Smooth muscle cell (in vitro differentiated cells): ENCODE data around the gene CMSS1. TPM values are rescaled to one million over a fixed set of nuclear protein-coding genes. Genes with fewer than 3 reads are reported as not detected.

Experiments
- DNase-seq: peaks from one replicate; lab custom pipeline; 2025; ENCODE audit not compliant: unreplicated experiment; lab: John Stamatoyannopoulos, UW
- H2AFZ ChIP-seq: fragments of 200-600 bp; sonication (generic); 2 replicates; pipeline ENCODE4 v1.6.0; 2016; ENCODE audit warnings: antibody characterized with exemption, low read depth, mild to moderate bottlenecking
- H3F3A ChIP-seq: fragments of 200-600 bp; sonication (generic); 2 replicates; pipeline ENCODE4 v1.6.0; 2017; ENCODE audit warnings: antibody characterized with exemption, low read depth
- H3K27ac ChIP-seq: fragments of 200-600 bp; sonication (generic); 2 replicates; pipeline ENCODE4 v1.5.1; 2016; ENCODE audit warnings: low read depth, mild to moderate bottlenecking
- H3K27me3 ChIP-seq: fragments of 200-600 bp; sonication (generic); 2 replicates; pipeline ENCODE4 v1.6.1; 2016; ENCODE audit warnings: low read depth, mild to moderate bottlenecking
- H3K36me3 ChIP-seq: fragments of 200-600 bp; sonication (generic); 2 replicates; pipeline ENCODE4 v1.5.1; 2016; ENCODE audit warnings: low read depth
- H3K4me1 ChIP-seq: fragments of 200-600 bp; sonication (generic); 2 replicates; pipeline ENCODE4 v1.5.1; 2016; ENCODE audit warnings: low read depth
- H3K4me2 ChIP-seq: fragments of 200-600 bp; sonication (generic); 2 replicates; pipeline ENCODE4 v1.6.0; 2016; ENCODE audit warnings: mild to moderate bottlenecking
- H3K4me3 ChIP-seq: fragments of 200-600 bp; sonication (generic); 2 replicates; pipeline ENCODE4 v1.5.1; 2016; ENCODE audit warnings: mild to moderate bottlenecking
- H3K79me2 ChIP-seq: fragments of 200-600 bp; sonication (generic); 2 replicates; pipeline ENCODE4 v1.6.0; 2016; ENCODE audit warnings: low read depth, mild to moderate bottlenecking
- H3K9ac ChIP-seq: fragments of 200-600 bp; sonication (generic); 2 replicates; pipeline ENCODE4 v1.6.0; 2016; ENCODE audit warnings: low read depth
- H3K9me3 ChIP-seq: fragments of 200-600 bp; sonication (generic); replicated peaks from 2 replicates; pipeline ENCODE4 v1.5.1; 2016; ENCODE audit warnings: low read depth
- H4K20me1 ChIP-seq: fragments of 200-600 bp; sonication (generic); 2 replicates; pipeline ENCODE4 v1.6.0; 2016; ENCODE audit warnings: low read depth
- WGBS: methylation state at CpG from one replicate; pipeline ENCODE4 v1.1.7; 2016; ENCODE audit warnings: low lambda C conversion rate; 5-methylcytosine and 5-hydroxymethylcytosine counted together
- polyA plus RNA-seq: library from polyadenylated mRNA; unstranded; fragments of >200 nt; fragmentation: Nextera tagmentation; extraction: Ambion mirVana; gene quantifications from 2 replicates; pipeline ENCODE4 v1.2.1, GENCODE V29; 2016
- total RNA-seq: library from RNA; depleted of rRNA; stranded (reverse); fragments of >200 nt; gene quantifications from 2 replicates; pipeline ENCODE4 v1.2.3, GENCODE V29; 2014
- TF ChIP-seq, protein P1 (sequence below): fragments of 200-600 bp; sonication (generic); IDR thresholded peaks from 2 replicates; pipeline ENCODE4 v1.5.1; 2017; ENCODE audit warnings: borderline replicate concordance, mild to moderate bottlenecking, antibody characterized with exemption; ENCODE audit not compliant: insufficient read depth, poor library complexity, severe bottlenecking

CMSS1 gene
- total and polyA plus RNA-seq, 2 experiments from 2014 or later: 19.2 to 24.1 TPM

DNA sequence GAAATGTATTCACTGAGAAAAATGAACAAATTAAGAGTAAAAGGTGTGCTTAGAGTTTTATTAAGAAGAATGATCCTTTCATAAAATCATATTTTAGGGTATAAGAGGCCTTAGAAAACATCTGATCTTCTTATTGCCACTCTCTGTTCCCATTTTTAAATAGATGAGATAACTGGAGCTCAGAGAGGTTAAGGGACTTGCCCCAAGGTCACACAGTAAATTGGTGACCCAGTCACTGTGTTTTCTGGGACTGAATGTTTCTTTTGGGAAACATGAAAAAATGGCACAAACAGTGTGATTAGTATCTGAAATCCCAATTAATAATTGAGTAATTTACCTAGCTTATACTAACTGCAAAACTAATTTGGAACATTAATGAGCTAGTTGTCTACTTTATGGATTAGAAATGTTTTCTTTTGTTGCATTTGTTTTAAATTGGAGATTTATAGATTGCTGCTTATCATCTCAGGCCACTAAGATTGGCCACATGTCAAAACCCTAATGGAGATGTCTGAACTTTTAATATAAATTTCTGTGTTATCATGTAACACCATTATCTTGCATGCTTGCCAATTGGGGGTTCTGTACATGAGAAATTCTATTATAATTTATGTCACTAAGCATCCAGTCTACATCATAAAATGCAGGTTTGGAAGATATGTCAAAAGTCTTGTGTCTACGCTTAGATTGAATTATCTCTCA is 64.9 kb downstream of the CMSS1 start:
- Histone ChIP-seq H3K36me3 (no peaks in the 10 kb centered on the region), H3F3A (no peaks in the 10 kb centered on the region), H4K20me1 (no peaks in the 10 kb centered on the region), H3K27ac (no peak overlapping the region), H2AFZ (no peak overlapping the region), H3K27me3 (no peaks in the 10 kb centered on the region), H3K4me3 (no peak overlapping the region), H3K9ac (no peak overlapping the region), H3K79me2 (no peaks in the 10 kb centered on the region), H3K4me1 (no peaks in the 10 kb centered on the region), H3K4me2 (no peak overlapping the region), H3K9me3 (no peaks in the 10 kb centered on the region)
- TF ChIP-seq, protein P1, sequence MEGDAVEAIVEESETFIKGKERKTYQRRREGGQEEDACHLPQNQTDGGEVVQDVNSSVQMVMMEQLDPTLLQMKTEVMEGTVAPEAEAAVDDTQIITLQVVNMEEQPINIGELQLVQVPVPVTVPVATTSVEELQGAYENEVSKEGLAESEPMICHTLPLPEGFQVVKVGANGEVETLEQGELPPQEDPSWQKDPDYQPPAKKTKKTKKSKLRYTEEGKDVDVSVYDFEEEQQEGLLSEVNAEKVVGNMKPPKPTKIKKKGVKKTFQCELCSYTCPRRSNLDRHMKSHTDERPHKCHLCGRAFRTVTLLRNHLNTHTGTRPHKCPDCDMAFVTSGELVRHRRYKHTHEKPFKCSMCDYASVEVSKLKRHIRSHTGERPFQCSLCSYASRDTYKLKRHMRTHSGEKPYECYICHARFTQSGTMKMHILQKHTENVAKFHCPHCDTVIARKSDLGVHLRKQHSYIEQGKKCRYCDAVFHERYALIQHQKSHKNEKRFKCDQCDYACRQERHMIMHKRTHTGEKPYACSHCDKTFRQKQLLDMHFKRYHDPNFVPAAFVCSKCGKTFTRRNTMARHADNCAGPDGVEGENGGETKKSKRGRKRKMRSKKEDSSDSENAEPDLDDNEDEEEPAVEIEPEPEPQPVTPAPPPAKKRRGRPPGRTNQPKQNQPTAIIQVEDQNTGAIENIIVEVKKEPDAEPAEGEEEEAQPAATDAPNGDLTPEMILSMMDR: no peak
- 96% methylated on average over 1 of the region's 1 CpG for WGBS
- no peak for DNase-seq

DNA sequence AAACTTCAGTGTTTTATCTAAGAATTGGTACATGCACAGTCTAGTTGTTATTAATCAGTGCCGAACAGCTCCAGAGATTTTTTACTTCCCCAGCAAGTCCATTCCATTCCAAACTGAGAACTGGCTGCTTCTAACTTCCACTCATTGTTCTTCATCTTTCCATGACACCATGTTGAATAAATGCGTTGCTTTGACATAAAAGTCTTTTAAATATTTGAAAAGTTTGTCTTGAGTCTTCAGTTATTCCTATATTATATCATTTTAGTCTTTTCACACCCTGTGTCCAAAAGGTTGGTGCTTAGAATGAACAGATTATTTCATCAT is 65.4 kb downstream of the CMSS1 start:
- Histone ChIP-seq H4K20me1 (no peaks in the 10 kb centered on the region), H3K27ac (no peak overlapping the region), H3K36me3 (no peaks in the 10 kb centered on the region), H3K4me2 (no peak overlapping the region), H3K9me3 (no peaks in the 10 kb centered on the region), H2AFZ (no peak overlapping the region), H3K4me1 (no peaks in the 10 kb centered on the region), H3K4me3 (no peak overlapping the region), H3F3A (no peaks in the 10 kb centered on the region), H3K79me2 (no peaks in the 10 kb centered on the region), H3K27me3 (no peaks in the 10 kb centered on the region), H3K9ac (no peak overlapping the region)
- DNase-seq: no peak
- TF ChIP-seq, protein P1: no peak
- WGBS: 100% methylated on average over 2 of the region's 2 CpGs

DNA sequence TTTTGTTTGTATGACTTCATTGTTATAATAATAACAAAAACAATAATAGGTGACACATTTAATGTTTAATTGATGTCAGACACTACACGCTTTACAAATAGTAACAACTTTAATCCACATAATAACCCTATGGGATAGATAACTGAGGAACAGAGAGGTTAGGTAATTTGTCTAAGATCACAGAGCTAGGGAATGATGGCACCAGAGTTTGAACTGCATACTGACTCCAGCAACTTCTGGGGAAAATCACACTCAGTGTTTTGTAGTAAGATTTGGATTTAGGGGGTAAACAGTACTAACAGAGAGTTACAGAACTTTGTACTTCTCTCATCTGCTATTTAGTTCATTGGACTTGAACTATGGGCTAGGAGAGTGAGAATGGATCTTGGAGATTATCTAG is 66.0 kb downstream of the CMSS1 start:
- Histone ChIP-seq H3K4me1 (no peaks in the 10 kb centered on the region), H3K27ac (no peak overlapping the region), H3K4me3 (no peak overlapping the region), H3K79me2 (no peaks in the 10 kb centered on the region), H4K20me1 (no peaks in the 10 kb centered on the region), H3K36me3 (no peaks in the 10 kb centered on the region), H3K27me3 (no peaks in the 10 kb centered on the region), H2AFZ (no peak overlapping the region), H3K9ac (no peak overlapping the region), H3K9me3 (no peaks in the 10 kb centered on the region), H3F3A (no peaks in the 10 kb centered on the region), H3K4me2 (no peak overlapping the region)
- TF ChIP-seq, protein P1: no peak
- DNase-seq: no peak
- 84% methylated on average over 1 of the region's 1 CpG for WGBS

DNA sequence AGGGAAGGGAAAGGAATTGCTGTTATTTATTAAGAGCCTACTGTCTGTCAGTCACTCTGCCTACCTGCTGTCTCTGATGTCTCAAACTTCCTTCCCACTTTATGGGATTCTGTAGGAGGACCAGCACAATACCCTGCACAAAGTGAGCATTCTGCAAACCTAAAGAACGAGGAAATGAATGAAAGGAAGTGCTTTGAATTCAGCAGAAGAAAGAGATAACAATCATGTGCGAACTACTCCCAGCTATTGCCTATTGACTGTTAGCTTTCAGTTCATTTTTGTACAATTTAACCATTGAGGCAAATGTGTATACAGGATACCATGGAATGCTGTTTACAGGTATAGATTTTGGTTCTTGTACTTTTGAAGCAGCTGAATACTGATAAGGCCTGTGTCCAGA is 66.8 kb downstream of the CMSS1 start:
- Histone ChIP-seq H3K27me3 (no peaks in the 10 kb centered on the region), H2AFZ (no peak overlapping the region), H3K79me2 (no peaks in the 10 kb centered on the region), H3K9ac (no peak overlapping the region), H3K27ac (no peak overlapping the region), H3K4me2 (no peak overlapping the region), H4K20me1 (no peaks in the 10 kb centered on the region), H3F3A (no peaks in the 10 kb centered on the region), H3K36me3 (no peaks in the 10 kb centered on the region), H3K4me1 (no peaks in the 10 kb centered on the region), H3K9me3 (no peaks in the 10 kb centered on the region), H3K4me3 (no peak overlapping the region)
- 61% methylated on average over 2 of the region's 2 CpGs for WGBS
- TF ChIP-seq, protein P1: no peak
- DNase-seq: no peak
